ENCODE data around the gene APOD.
A peak's percentile ranks its signal among the peaks of the same experiment; 100 is the strongest.

The APOD gene

DNA sequence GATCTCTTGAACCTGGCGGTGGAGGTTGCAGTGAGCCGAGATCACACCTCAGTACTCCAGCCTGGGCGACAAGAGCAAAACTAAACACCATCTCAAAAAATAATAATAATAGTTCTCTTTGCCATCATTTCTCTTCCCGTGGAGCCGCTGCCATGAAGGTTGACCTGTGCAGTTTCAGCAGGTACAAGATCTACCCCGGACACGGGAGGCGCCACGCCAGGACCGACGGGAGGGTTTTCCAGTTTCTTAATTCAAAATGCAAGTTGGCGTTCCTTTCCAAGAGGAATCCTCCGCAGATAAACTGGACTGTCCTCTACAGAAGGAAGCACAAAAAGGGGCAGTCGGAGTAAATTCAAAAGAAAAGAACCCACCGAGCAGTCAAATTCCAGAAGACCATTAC lies 29.3 kb downstream of the APOD start:
- no peak for DNase-seq (ENCODE audit: low read depth, low spot score)

GRCh38 chr3:195553268-195553667 lies 30.5 kb downstream of the APOD start:
- no peak for DNase-seq (ENCODE audit: low read depth, low spot score)

GRCh38 chr3:195551381-195551978 lies 32.3 kb downstream of the APOD start:
- no peak for DNase-seq (ENCODE audit: low read depth, low spot score)

- no peak for DNase-seq (ENCODE audit: low read depth, low spot score)
Measured at GRCh38 chr3:195550723-195551122, 33.0 kb downstream of the APOD start.

GRCh38 chr3:195549931-195550519 lies 33.7 kb downstream of the APOD start:
- no peak for DNase-seq (ENCODE audit: low read depth, low spot score)

DNA sequence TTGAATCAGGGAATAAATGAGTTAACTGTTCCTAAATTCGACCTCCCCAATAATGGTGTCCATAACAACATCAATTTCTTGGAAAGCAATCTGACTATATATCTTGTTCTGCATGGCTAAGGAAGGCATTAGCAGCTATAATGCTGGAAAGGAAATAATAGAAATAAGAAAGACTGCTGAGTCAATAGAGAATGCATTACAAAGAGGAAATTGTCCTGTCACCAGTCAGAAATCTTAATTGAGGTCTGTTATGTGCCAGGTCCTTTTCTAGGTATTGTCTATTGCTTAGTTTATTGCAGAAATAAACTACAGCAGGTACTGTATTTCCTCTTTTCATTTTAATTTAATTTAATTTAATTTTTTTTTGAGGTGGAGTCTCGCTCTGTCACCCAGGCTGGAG lies 34.8 kb downstream of the APOD start:
- DNase-seq (ENCODE audit: low read depth, low spot score): no peak

- no peak for DNase-seq (ENCODE audit: low read depth, low spot score)
Measured at GRCh38 chr3:195548501-195548900, 35.2 kb downstream of the APOD start.

DNA sequence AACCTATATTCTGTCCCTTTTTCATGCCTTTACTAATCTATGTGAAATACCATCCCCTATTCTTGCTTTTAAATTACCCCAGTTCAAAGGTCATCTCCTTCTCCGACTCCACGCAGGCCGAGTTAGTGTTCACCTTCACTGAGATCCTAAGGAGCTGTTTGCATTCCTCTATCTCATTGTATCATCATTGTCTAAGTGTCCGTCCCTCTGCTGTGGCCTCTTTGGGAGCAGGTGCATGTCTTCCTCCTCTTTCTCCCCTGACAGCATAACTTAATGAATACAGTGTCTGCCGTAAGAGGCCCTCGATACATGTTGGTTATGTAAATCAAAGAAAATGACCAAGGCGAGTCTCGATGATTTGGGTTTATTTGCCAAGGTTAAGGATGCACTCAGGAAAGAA lies 35.7 kb downstream of the APOD start:
- no peak for DNase-seq (ENCODE audit: low read depth, low spot score)

- DNase-seq (ENCODE audit: low read depth, low spot score): no peak
Measured at GRCh38 chr3:195546130-195546560, 37.6 kb downstream of the APOD start.

- no peak for DNase-seq (ENCODE audit: low read depth, low spot score)
Measured at GRCh38 chr3:195544634-195545033, 39.1 kb downstream of the APOD start.

- no peak for DNase-seq (ENCODE audit: low read depth, low spot score)
Measured at GRCh38 chr3:195544230-195544536, 39.6 kb downstream of the APOD start.

GRCh38 chr3:195543500-195544229 lies 40.1 kb downstream of the APOD start:
- no peak for DNase-seq (ENCODE audit: low read depth, low spot score)

DNA sequence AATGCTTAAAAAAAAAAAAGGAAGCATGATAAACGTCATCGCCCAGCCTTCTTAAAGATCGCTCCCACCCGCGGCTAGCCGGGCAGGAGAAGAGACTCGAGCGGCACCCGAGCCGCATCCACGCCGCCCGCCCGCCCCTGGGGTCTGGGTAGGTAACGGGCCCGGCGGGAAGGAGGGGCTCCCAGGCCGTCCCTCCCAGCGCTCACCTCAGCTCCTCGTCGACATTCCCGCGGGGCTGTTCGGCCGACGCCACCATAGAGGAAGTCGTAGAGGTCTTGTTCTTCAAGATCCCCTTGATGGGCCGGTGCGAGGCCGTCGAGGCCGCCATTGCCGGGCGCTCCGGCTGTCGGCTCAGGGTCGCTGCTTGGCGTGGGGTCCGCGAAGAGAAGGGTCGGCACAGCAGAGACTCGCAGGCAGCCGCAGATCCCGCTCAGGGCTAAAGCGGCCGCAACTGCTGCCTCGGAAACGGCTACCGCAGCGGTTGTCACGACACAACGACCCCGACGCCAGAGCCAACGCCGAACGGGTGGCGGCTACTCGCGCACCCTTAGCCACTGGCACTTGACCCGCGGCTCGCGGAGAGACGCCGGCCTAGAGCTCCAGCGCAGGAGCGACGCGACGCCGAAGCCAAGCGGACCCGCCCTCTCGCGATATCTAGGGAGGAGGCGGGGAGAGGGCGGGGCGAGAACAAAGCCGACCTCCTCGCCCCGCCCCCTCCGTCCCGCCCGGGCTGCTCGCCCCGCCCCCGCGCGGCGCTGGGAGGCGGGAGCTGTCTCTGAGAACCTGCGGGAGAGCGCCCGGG lies 40.8 kb downstream of the APOD start, which contains the start of gene PPP1R2:
Gene PPP1R2, minus strand, starts transcription at position 628 of the 802 bp plus-strand sequence. Its CDS starts 300 bp downstream, at position 328.
- DNase-seq (ENCODE audit: low read depth, low spot score): peak; percentile 76

GRCh38 chr3:195542316-195542697 lies 41.4 kb downstream of the APOD start:
- DNase-seq (ENCODE audit: low read depth, low spot score): no peak

GRCh38 chr3:195540511-195540910 lies 43.2 kb downstream of the APOD start:
- DNase-seq (ENCODE audit: low read depth, low spot score): no peak

DNA sequence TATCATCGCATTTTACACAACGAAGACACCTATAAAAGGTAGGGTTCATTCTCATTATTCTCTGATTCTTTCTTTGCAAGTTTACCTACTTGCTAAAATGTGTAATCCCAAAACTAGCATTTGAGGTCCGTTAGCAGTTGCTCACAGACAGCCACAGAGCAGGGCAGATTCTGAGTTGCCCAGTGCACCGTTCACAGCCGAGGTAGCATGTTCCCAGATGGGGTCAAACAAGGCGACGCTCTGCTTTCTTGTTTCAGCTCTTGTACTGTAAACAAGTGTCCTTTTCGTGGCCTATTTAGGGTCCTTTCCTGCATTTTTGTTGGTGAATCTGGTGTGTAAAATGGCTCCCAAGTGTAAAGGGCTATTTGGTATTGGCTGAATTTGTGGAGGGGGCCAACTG lies 43.7 kb downstream of the APOD start:
- DNase-seq (ENCODE audit: low read depth, low spot score): no peak

- DNase-seq (ENCODE audit: low read depth, low spot score): no peak
Measured at GRCh38 chr3:195539479-195539878, 44.3 kb downstream of the APOD start.

- no peak for DNase-seq (ENCODE audit: low read depth, low spot score)
Measured at GRCh38 chr3:195537995-195538394, 45.7 kb downstream of the APOD start.

DNA sequence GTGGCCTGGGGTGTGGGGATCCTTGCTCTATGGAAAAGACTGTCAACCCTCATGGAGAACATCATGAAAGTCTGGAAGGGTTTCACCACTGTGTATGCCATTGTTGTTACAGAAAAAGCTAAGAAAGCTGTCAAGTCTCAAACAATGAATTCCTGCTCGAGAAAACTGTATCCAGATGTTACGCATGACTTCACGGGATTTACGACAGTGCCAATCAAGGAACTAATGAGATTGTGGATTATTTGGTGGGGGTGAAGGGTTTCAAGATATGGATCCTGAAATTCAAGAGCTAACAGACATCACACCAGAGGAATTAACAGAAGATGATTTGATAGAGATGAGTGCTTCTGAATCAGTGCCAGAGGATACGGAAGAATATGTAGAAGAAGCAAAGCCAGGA lies 48.4 kb downstream of the APOD start:
- DNase-seq (ENCODE audit: low read depth, low spot score): no peak

DNA sequence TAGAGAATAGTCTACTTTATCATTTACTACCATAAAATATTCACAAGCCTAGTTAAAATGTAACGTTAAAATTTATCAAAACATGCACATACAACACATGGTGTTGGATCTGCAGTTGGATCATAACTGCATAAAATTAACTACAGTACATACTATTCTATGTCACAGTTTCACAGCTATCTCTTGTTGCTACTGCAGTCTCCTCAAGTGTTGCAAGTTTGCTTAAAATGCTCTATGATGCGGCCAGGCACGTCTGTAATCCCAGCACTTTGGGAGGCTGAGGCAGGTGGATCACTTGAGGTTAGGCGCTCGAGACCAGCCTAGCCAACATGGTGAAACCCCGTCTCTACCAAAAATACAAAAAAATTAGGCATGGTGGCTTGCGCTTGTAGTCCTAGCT lies 50.9 kb downstream of the APOD start:
- no peak for DNase-seq (ENCODE audit: low read depth, low spot score)

DNA sequence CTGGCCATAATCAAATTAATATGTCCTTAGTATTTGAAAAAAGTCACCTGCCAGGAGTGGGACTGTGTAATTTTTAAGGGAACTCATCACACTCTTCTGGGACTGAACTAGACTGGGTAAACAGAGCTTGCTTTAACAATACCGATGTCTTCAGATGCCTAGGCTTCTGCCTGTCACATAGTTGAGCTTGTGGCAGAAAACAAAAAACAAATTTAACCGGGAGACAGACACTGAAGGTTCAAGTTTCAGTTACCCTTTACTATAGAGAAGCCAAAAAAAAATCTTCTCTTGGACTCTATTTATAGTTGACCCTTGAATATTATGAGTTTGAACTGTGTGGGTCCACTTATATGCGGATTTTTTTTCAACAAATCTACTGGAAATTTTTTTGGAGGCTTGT lies 51.4 kb downstream of the APOD start:
- DNase-seq (ENCODE audit: low read depth, low spot score): no peak

DNA sequence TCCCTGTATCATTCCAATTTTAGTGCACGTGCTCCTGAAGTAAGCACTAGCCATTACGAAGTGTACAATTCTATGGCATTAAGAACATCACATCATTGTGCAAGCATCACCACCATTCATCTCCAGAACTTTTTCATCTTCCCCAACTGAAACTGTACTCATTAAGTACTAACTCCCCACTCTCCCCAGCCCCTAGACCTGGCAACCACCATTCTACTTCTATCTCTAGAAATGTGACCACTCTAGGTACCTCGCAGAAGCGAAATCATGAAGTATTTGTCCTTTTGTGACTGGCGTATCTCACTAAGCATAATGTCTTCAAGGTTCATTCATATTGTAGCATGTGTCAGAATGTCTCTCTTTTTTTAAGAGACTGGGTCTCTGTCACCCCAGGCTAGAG lies 52.1 kb downstream of the APOD start:
- no peak for DNase-seq (ENCODE audit: low read depth, low spot score)

Measured in brain pericyte (primary cell).